PC-9 (cell line): ENCODE measurements around the gene ORC5.

Experiments used
- EZH2 ChIP-seq: fragments of 200-600 bp; sonication (generic); IDR thresholded peaks from 2 replicates; pipeline ENCODE4 v1.8.0; 2017; ENCODE audit warnings: antibody characterized with exemption, low read depth
- TF ChIP-seq, protein P1 (sequence below): fragments of 200-600 bp; sonication (generic); conservative IDR thresholded peaks from 2 replicates; pipeline ENCODE4 v1.6.1; 2017; ENCODE audit warnings: mixed run types, antibody characterized with exemption, mild to moderate bottlenecking, moderate library complexity

DNA sequence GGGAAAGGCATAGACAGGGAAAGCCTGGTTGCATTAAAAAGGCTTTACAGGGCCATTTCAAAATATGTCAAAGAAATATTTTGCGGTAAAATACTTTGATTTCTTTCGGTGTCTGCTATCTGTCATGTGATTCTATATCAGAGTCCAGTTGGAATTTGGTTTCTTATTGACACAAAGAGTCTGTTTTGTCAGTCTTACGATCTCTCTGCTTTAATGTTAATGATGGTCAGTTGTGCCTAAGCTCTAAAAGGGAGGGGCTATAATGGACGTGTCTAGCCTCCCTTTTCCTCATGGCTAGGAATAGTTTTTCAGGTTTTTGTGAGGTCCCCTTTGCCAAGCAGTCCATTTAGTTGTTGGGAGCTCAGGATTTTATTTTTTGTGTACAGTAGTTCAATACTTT, 31.5 kb downstream of the ORC5 start:
- no peak for TF ChIP-seq EZH2
- TF ChIP-seq, protein P1, sequence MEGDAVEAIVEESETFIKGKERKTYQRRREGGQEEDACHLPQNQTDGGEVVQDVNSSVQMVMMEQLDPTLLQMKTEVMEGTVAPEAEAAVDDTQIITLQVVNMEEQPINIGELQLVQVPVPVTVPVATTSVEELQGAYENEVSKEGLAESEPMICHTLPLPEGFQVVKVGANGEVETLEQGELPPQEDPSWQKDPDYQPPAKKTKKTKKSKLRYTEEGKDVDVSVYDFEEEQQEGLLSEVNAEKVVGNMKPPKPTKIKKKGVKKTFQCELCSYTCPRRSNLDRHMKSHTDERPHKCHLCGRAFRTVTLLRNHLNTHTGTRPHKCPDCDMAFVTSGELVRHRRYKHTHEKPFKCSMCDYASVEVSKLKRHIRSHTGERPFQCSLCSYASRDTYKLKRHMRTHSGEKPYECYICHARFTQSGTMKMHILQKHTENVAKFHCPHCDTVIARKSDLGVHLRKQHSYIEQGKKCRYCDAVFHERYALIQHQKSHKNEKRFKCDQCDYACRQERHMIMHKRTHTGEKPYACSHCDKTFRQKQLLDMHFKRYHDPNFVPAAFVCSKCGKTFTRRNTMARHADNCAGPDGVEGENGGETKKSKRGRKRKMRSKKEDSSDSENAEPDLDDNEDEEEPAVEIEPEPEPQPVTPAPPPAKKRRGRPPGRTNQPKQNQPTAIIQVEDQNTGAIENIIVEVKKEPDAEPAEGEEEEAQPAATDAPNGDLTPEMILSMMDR: no peak
